ENCODE results near the gene APOE. TPM values are rescaled to one million over a fixed set of nuclear protein-coding genes. Genes with fewer than 3 reads are reported as not detected.
"Not testable (repeated sequence)": the region's sequence is repeated elsewhere in the genome, so short reads cannot be mapped to it uniquely, and the experiment has no call there.

The APOE gene
- total RNA-seq, 1 donor from 2014 or later = 26.6 TPM

DNA sequence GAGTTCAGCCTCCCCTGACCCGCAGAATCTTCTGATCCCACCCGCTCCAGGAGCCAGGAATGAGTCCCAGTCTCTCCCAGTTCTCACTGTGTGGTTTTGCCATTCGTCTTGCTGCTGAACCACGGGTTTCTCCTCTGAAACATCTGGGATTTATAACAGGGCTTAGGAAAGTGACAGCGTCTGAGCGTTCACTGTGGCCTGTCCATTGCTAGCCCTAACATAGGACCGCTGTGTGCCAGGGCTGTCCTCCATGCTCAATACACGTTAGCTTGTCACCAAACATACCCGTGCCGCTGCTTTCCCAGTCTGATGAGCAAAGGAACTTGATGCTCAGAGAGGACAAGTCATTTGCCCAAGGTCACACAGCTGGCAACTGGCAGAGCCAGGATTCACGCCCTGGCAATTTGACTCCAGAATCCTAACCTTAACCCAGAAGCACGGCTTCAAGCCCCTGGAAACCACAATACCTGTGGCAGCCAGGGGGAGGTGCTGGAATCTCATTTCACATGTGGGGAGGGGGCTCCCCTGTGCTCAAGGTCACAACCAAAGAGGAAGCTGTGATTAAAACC is 1.1 kb upstream of the APOE start:
- intact Hi-C loops (cut with DNase I) = loop anchor here (1.0 to 5.0 kb wide), 2 partner anchors 50 to 433 kb away; no protein-coding TSS in a partner anchor
- no peak for DNase-seq (ENCODE audit: low spot score)

DNA sequence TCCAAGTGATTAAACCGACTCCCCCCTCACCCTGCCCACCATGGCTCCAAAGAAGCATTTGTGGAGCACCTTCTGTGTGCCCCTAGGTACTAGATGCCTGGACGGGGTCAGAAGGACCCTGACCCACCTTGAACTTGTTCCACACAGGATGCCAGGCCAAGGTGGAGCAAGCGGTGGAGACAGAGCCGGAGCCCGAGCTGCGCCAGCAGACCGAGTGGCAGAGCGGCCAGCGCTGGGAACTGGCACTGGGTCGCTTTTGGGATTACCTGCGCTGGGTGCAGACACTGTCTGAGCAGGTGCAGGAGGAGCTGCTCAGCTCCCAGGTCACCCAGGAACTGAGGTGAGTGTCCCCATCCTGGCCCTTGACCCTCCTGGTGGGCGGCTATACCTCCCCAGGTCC is 2.0 kb downstream of the APOE start:
- no peak for DNase-seq (ENCODE audit: low spot score)
- intact Hi-C loops (cut with DNase I) = loop anchor here (5.0 kb wide), 1 partner anchor 150 kb away; no protein-coding TSS in a partner anchor

DNA sequence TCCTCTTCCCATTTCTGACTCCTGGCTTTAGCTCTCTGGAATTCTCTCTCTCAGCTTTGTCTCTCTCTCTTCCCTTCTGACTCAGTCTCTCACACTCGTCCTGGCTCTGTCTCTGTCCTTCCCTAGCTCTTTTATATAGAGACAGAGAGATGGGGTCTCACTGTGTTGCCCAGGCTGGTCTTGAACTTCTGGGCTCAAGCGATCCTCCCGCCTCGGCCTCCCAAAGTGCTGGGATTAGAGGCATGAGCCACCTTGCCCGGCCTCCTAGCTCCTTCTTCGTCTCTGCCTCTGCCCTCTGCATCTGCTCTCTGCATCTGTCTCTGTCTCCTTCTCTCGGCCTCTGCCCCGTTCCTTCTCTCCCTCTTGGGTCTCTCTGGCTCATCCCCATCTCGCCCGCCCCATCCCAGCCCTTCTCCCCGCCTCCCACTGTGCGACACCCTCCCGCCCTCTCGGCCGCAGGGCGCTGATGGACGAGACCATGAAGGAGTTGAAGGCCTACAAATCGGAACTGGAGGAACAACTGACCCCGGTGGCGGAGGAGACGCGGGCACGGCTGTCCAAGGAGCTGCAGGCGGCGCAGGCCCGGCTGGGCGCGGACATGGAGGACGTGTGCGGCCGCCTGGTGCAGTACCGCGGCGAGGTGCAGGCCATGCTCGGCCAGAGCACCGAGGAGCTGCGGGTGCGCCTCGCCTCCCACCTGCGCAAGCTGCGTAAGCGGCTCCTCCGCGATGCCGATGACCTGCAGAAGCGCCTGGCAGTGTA is 2.7 kb downstream of the APOE start:
- no peak for DNase-seq (ENCODE audit: low spot score)
- intact Hi-C loops (cut with DNase I) = loop anchor here (5.0 kb wide), 1 partner anchor 149 kb away; no protein-coding TSS in a partner anchor

DNA sequence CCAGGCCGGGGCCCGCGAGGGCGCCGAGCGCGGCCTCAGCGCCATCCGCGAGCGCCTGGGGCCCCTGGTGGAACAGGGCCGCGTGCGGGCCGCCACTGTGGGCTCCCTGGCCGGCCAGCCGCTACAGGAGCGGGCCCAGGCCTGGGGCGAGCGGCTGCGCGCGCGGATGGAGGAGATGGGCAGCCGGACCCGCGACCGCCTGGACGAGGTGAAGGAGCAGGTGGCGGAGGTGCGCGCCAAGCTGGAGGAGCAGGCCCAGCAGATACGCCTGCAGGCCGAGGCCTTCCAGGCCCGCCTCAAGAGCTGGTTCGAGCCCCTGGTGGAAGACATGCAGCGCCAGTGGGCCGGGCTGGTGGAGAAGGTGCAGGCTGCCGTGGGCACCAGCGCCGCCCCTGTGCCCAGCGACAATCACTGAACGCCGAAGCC is 3.3 kb downstream of the APOE start:
- intact Hi-C loops (cut with DNase I) = loop anchor here (5.0 kb wide), 1 partner anchor 148 kb away; no protein-coding TSS in a partner anchor
- no peak for DNase-seq (ENCODE audit: low spot score)

DNA sequence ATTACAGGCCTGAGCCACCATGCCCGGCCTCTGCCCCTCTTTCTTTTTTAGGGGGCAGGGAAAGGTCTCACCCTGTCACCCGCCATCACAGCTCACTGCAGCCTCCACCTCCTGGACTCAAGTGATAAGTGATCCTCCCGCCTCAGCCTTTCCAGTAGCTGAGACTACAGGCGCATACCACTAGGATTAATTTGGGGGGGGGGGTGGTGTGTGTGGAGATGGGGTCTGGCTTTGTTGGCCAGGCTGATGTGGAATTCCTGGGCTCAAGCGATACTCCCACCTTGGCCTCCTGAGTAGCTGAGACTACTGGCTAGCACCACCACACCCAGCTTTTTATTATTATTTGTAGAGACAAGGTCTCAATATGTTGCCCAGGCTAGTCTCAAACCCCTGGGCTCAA is 4.2 kb downstream of the APOE start:
- intact Hi-C loops (cut with DNase I) = loop anchor here (5.0 kb wide), 1 partner anchor 148 kb away; no protein-coding TSS in a partner anchor
- no peak for DNase-seq (ENCODE audit: low spot score)

DNA sequence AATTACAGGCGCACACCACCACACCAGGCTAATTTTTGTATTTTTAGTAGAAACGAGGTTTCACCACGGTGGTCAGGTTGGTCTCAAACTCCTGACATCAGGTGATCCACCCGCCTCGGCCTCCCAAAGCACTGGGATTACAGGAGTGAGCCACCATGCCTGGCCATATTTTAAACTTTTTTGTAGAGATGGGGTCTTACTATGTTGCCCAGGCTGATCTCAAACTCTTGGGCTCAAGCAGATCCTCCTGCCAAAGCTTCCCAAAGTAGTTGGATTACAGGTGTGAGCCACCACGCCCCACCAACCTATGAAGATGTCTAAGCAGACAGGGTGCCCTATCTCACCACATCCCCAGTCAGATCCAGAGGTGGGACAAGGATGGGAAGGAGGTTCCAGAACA is 6.3 kb downstream of the APOE start:
- intact Hi-C loops (cut with DNase I); DNase-seq (ENCODE audit: low spot score): not testable (repeated sequence)

DNA sequence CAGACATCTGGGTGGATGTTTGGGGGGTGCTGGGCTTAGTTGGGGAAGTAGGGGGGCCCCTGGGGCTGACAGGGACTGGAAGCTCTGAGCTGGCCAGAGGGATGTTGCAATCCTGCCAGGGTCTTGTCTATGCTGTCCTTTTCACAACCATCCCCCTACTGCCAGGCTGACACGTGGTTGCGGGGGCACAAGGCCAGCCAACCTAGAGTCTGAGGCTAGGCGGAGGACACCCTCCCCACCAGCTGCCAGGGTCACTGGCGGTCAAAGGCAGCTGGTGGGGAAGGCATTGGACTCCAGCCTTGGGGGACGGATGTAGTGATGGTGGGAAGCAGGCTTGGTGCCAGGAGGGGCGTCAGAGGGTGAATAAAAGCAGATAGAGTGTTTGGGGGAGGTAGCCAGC is 7.3 kb downstream of the APOE start:
- DNase-seq (ENCODE audit: low spot score) = no peak

DNA sequence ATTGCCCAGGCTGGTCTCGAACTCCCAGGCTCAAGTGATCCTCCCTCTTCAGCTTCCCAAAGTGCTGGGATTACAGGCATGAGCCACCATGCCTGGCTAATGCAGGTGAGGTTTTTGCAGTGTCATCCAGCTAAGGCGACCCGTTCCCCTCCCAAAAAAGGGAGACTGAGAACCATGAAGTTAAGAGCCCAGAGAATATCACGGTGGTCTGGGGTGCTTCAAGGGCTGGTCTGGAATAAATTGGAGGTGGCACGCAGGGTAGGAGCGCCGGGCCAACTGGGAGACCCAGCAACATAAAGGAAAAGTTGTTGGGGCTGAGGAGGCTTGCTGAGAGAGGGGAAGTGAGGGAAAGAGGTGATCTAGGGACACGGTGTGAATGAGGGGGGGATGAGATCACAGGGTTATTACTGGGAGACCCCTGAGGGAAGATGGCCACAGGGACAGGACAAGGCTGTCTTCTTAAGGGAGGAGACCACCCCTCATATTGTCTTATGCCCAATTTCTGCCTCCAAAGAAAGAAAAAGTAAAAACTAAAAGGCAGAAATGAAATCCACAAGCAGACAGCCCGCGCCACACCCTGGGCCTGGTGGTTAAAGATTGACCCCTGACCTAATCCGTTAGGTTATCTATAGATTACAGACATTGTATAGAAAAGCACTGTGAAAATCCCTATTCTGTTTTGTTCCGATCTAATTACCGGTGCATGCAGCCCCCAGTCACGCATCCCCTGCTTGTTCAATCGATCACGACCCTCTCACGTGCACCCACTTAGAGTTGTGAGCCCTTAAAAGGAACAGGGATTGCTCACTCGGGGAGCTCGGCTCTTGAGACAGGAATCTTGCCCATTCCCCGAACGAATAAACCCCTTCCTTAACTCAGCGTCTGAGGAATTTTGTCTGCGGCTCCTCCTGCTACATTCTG is 8.2 kb downstream of the APOE start:
- DNase-seq (ENCODE audit: low spot score); intact Hi-C loops (cut with DNase I): not testable (repeated sequence)

More for the DNA sequence above, 7.3 kb downstream of the APOE start:
- intact Hi-C loops (cut with DNase I) = no loop called here

DNA sequence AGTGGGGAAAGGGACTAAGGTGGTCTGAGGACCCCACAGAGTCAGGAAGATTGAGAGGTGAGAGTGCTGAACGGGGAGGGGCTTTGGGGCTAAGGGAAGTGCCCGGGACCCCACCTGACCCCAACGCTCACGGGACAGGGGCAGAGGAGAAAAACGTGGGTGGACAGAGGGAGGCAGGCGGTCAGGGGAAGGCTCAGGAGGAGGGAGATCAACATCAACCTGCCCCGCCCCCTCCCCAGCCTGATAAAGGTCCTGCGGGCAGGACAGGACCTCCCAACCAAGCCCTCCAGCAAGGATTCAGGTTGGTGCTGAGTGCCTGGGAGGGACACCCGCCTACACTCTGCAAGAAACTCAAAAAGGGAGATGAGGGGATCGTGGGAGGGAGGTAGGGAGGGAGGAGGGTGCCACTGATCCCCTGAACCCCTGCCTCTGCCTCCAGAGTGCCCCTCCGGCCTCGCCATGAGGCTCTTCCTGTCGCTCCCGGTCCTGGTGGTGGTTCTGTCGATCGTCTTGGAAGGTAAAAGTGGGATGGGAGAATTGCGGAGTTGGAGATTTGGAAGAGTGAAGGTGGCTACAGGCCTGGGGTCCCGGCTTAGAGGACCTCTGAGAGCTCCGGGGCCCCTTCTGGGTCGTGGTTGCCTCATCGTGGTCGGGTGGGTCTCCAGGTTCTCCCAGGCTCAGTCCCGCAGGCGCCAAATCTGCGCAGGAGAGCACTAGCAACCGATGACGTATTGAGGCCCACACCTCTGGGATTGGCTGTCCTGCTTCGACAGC is 9.0 kb downstream of the APOE start, which contains the start of gene APOC1:
TSS of gene APOC1 (plus strand) at position 176 of the 774 bp plus-strand sequence. CDS start at position 460, 284 bp downstream.
- intact Hi-C loops (cut with DNase I) = not testable (repeated sequence)
- peak; percentile 92 for DNase-seq (ENCODE audit: low spot score)

DNA sequence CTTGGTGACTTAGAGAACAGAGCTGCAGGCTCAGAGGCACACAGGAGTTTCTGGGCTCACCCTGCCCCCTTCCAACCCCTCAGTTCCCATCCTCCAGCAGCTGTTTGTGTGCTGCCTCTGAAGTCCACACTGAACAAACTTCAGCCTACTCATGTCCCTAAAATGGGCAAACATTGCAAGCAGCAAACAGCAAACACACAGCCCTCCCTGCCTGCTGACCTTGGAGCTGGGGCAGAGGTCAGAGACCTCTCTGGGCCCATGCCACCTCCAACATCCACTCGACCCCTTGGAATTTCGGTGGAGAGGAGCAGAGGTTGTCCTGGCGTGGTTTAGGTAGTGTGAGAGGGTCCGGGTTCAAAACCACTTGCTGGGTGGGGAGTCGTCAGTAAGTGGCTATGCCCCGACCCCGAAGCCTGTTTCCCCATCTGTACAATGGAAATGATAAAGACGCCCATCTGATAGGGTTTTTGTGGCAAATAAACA is 18.7 kb downstream of the APOE start:
- DNase-seq (ENCODE audit: low spot score) = no peak
- intact Hi-C loops (cut with DNase I) = no loop called here

DNA sequence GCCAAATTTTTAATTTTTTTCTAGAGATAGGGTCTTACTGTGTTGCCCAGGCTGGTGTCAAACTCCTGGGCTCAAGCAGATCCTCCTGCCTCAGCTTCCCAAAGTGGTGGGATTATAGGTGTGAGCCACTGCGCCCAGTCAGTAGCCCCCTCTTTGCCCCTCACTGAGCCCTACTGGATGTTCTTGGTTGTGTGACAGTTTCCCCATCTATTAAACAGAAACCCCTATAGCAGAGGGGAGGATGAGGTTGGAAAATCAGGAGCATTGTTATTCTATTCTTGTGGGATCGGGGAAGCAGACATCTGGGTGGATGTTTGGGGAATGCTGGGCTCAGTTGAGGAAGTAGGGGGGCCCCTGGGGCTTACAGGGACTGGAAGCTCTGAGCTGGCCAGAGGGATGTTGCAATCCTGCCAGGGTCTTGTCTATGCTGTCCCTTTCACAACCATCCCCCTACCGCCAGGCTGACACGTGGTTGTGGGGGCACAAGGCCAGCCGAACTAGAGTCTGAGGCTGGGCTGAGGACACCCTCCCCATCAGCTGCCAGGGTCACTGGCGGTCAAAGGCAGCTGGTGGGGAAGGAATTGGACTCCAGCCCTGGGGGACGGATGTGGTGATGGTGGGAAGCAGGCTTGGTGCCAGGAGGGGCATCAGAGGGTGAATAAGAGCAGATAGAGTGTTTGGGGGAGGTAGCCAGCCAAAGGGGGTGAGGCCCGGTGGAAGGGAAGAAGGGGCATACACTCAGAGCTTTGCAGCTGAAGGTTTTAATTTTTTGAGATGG is 19.7 kb downstream of the APOE start:
- DNase-seq (ENCODE audit: low spot score) = no peak
- intact Hi-C loops (cut with DNase I) = no loop called here

DNA sequence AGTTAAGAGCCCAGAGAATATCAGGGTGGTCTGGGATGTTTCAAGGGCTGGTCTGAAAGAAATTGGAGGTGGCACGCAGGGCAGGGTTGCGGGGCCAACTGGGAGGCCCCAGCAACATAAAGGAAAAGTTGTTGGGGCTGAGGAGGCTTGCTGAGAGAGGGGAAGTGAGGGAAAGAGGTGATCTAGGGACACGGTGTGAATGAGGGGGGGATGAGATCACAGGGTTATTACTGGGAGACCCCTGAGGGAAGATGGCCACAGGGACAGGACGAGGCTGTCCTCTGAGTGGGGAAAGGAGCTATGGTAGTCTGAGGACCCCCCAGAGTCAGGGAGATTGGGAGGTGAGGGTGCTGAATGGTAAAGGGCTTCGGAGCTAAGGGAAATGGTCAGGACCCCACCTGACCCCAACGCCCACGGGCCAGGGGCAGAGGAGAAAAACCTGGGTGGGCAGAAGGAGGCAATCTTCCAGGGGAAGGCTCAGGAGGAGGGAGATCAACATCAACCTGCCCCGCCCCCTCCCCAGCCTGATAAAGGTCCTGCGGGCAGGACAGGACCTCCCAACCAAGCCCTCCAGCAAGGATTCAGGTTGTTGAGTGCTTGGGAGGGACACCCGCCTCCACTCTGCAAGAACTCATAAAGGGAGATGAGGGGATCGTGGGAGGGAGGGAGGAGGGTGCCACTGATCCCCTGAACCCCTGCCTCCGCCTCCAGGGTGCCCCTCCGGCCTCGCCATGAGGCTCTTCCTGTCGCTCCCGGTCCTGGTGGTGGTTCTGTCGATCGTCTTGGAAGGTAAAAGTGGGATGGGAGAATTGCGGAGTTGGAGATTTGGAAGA is 20.9 kb downstream of the APOE start:
- DNase-seq (ENCODE audit: low spot score); intact Hi-C loops (cut with DNase I): not testable (repeated sequence)

DNA sequence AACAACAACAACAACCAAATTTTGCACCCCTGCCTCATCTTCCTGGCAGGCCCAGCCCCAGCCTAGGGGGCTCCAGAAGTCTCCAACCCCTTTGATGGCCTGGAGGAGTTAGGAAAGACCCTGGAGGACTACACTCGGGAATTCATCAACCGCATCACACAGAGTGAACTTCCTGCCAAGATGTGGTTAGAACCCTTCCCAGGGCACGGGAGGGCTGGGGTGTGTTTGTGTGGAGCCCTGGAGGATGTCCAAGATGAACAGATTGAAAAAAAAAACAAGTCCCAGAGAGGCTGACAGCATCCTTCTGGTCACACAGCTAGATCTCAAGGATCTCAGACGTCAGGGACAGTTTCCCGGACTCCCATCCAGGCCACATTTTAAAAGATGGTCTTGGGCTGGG is 22.1 kb downstream of the APOE start:
- DNase-seq (ENCODE audit: low spot score) = no peak
- intact Hi-C loops (cut with DNase I) = no loop called here

DNA sequence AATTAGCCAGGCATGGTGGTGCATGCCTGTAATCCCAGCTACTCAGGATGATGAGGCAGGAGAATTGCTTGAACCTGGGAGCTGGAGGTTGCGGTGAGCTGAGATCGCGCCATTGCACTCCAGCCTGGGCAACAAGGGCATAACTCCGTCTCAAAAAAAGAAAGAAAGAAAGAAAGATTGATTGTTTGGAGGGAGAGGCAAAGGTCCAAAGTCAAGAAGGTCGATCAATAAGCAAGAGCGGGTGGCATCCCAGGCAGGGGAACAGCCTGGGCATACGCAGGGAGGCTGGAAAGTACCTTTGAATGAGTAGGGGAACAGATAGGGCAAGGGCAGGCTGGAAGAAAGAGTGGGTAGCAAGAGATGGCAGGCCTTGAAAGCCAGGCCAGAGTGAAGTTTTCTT is 24.5 kb downstream of the APOE start:
- no peak for DNase-seq (ENCODE audit: low spot score)
- intact Hi-C loops (cut with DNase I) = no loop called here

DNA sequence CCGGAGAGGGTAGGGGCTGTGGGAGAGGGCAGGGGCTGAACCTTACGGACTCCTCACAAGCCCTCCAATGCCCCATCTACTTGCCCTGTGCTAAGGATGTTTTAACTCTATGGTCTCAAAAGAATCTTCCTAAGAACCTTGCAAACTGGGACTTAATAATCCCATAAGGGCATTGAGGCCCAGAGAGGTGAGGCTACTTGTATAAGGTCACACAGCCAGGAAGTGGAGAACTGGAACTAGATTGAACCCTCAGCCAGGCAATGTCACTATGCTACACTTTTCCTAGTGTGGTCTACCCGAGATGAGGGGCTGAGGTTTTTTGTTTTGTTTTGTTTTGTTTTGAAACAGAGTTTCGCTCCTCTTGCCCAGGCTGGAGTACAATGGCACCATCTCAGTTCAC is 25.9 kb downstream of the APOE start:
- DNase-seq (ENCODE audit: low spot score) = no peak
- intact Hi-C loops (cut with DNase I) = no loop called here

DNA sequence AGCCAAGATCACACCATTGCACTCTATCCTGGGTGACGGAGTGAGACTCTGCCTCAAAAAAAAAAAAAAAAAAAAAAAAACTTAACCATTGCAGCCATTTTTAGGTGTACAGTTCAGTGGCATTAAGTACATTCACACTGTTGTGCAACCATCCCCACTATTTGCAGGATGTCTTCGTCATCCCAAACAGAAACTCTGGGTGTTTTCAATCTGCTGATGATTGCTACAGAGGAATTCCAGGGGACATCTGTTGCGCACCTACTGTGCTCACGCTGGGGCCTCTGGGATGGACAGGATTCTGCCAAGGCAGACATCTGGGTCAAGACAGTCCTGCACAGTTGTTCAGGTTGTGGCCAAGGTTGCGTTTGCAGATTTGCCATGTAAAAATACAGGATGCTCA is 34.1 kb downstream of the APOE start:
- intact Hi-C loops (cut with DNase I) = no loop called here
- no peak for DNase-seq (ENCODE audit: low spot score)

DNA sequence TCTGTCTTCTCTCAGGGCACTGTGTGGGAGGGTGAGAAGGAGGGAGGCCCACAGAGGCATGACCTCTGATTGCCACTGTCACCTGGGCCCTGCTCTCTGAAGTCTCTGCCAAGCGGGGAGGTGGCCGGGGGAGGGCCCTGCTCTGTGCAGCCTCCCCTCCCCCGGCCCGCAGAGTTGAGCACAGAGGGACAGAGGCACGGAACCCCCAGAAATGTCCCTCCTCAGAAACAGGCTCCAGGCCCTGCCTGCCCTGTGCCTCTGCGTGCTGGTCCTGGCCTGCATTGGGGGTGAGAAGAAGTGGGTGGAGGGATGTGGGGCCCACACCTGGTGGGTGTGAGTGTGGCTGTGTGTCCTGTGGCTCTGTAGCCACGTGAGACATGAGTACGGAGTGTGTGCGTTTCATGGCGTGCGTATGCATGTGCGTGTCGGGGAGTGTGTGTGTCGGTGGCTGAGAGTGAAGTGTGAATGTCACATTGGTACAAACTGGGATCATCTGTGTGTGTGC is 36.5 kb downstream of the APOE start, which contains the start of gene APOC4:
TSS of gene APOC4 (plus strand) at position 171 of the 505 bp plus-strand sequence. CDS start at position 212, 41 bp downstream.
- intact Hi-C loops (cut with DNase I) = no loop called here
- DNase-seq (ENCODE audit: low spot score) = no peak
